Gastrocnemius medialis (tissue), 4 donors: ENCODE results near the gene NR3C2.

Experiments used
- POLR2A ChIP-seq, 2 donors: fragments of 450-650 bp; IDR thresholded peaks; one replicate each; pipeline ENCODE4 v1.6.1; 2017; ENCODE audit warnings: antibody characterized with exemption in 2 of 2, mild to moderate bottlenecking in 2 of 2, moderate library complexity in 2 of 2
- TF ChIP-seq, protein P1 (sequence below), 5 experiments: fragments of 450-650 bp in 3 of 5; fragments of 200-600 bp in 2 of 5; sonication (generic) in 2 of 5; IDR thresholded peaks in 4 of 5; conservative IDR thresholded peaks in 1 of 5; 1 replicate in 4 of 5; 2 replicates in 1 of 5; pipeline ENCODE4 v1.5.1; 2016 to 2019; ENCODE audit warnings: antibody characterized with exemption in 5 of 5, mild to moderate bottlenecking in 3 of 5, moderate library complexity in 3 of 5

DNA sequence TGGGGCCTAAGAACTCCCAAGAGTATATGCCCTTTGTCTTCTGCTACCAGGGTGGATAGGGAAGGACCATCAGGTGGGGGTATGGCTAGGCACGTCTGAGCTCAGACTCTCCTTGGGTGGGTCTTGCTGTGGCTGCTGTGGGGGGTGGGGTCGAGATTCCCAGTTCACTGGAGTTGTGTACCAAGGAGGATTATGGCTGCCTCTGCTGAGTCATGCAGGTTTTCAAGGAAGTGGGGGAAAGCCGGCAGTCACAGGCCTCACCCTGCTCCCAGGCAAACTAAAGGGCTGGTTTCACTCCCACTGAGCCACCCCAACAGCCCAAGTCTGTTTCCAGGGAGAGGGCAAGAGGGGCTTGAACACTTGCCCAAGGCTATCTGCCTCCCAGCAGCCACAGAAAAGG lies 249.7 kb downstream of the NR3C2 start:
- TF ChIP-seq, protein P1, sequence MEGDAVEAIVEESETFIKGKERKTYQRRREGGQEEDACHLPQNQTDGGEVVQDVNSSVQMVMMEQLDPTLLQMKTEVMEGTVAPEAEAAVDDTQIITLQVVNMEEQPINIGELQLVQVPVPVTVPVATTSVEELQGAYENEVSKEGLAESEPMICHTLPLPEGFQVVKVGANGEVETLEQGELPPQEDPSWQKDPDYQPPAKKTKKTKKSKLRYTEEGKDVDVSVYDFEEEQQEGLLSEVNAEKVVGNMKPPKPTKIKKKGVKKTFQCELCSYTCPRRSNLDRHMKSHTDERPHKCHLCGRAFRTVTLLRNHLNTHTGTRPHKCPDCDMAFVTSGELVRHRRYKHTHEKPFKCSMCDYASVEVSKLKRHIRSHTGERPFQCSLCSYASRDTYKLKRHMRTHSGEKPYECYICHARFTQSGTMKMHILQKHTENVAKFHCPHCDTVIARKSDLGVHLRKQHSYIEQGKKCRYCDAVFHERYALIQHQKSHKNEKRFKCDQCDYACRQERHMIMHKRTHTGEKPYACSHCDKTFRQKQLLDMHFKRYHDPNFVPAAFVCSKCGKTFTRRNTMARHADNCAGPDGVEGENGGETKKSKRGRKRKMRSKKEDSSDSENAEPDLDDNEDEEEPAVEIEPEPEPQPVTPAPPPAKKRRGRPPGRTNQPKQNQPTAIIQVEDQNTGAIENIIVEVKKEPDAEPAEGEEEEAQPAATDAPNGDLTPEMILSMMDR (IDR thresholded peaks at IDR 0.05 in 4 of 5, conservative IDR thresholded peaks at IDR 0.05 in 1 of 5) = no peak
- TF ChIP-seq POLR2A (IDR thresholded peaks at IDR 0.05) = no peak
